Measurements from ENCODE around the gene EGLN2. TPM values are rescaled to one million over a fixed set of nuclear protein-coding genes. Genes with fewer than 3 reads are reported as not detected.

The EGLN2 gene
- total RNA-seq, 4 donors from 2014 or later = 30.3 to 50.9 (median 33.0) TPM

DNA sequence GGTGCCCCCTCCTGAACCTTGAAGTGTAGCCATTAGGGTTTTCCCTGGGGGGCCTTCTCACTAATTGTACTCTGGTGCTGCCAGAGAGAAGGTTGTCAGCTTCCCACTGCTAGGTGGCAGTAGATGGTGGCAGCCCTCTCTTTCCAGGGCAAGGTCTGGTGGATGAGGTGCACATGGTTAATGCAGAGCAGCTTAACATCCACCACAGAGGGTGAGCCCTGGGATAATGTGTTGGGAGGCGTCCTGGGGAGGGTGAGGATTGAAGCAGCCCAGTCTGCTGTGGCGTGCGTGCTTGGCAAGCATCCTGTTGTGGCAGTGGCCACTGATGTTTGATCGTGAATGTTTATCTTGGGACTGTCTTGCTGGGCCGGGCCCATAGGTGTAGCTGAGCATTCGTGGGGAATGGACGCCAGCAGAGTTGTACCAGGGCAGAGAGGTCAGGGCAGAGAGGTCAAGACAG lies 5.8 kb downstream of the EGLN2 start:
- Histone ChIP-seq H3K9me3 (no peaks in the 10 kb centered on the region), H3K4me1 (peaks cover 81 to 100% (median 90%) of the 10 kb centered on the region in 3 donors), H3K36me3 (peaks cover 10 to 60% (median 17%) of the 10 kb centered on the region in 3 donors), H3K27me3 (no peaks in the 10 kb centered on the region), H3K4me3 (peak overlapping the region in 1 of 4 donors; percentile 55), H3K27ac (peak overlapping the region; percentile 55 to 98 (median 86))
- TF ChIP-seq POLR2A (IDR thresholded peaks at IDR 0.05) = no peak
- TF ChIP-seq, protein P1, sequence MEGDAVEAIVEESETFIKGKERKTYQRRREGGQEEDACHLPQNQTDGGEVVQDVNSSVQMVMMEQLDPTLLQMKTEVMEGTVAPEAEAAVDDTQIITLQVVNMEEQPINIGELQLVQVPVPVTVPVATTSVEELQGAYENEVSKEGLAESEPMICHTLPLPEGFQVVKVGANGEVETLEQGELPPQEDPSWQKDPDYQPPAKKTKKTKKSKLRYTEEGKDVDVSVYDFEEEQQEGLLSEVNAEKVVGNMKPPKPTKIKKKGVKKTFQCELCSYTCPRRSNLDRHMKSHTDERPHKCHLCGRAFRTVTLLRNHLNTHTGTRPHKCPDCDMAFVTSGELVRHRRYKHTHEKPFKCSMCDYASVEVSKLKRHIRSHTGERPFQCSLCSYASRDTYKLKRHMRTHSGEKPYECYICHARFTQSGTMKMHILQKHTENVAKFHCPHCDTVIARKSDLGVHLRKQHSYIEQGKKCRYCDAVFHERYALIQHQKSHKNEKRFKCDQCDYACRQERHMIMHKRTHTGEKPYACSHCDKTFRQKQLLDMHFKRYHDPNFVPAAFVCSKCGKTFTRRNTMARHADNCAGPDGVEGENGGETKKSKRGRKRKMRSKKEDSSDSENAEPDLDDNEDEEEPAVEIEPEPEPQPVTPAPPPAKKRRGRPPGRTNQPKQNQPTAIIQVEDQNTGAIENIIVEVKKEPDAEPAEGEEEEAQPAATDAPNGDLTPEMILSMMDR (IDR thresholded peaks at IDR 0.05) = no peak
- intact Hi-C loops (cut with DNase I) = no loop called here
- WGBS, 2 donors = 23 to 50% methylated on average over 2 to 4 of the region's 7 CpGs
- no peak for DNase-seq

DNA sequence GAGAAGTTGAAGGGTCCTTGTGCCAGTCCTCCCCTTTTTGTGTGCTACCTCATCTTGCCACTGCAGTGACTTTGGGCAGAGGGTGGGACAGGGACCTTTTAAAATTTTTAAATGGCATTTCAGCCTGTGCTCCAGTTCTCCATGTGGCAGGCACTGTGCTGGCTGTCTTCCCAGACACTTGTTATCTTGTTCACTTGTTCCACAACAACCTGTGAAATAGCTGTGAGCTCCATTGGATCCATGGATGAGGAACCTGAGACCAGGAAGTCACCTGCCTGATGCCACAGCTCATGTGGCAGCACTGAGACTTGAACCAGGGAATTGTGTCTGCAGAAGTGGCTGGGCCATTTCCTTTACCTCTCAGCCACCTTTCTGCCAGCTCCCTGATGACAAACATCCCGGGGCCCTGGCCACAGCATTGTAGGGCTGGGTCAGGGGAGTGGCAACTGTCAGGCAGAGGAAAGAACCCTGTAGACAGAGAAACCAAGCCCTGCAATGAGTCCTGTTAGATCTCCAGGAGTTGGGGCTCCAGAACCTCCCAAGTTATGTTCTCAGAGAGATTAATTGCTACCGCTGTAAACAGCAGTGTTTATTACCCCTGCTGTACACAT lies 6.4 kb downstream of the EGLN2 start:
- H3K9me3 ChIP-seq = no peaks in the 10 kb centered on the region
- TF ChIP-seq POLR2A (IDR thresholded peaks at IDR 0.05) = no peak
- TF ChIP-seq, protein P1 (IDR thresholded peaks at IDR 0.05) = no peak
- peaks cover 9 to 58% (median 16%) of the 10 kb centered on the region in 3 donors for H3K36me3 ChIP-seq
- no peak overlapping the region for H3K4me3 ChIP-seq
- H3K27me3 ChIP-seq = no peaks in the 10 kb centered on the region
- peaks cover 78 to 100% (median 91%) of the 10 kb centered on the region in 3 donors for H3K4me1 ChIP-seq
- peak overlapping the region; percentile 55 to 98 (median 86) for H3K27ac ChIP-seq
- no peak for DNase-seq
- intact Hi-C loops (cut with DNase I) = no loop called here
- 0 to 63% methylated on average over 1 to 2 of the region's 2 CpGs for WGBS, 2 donors

DNA sequence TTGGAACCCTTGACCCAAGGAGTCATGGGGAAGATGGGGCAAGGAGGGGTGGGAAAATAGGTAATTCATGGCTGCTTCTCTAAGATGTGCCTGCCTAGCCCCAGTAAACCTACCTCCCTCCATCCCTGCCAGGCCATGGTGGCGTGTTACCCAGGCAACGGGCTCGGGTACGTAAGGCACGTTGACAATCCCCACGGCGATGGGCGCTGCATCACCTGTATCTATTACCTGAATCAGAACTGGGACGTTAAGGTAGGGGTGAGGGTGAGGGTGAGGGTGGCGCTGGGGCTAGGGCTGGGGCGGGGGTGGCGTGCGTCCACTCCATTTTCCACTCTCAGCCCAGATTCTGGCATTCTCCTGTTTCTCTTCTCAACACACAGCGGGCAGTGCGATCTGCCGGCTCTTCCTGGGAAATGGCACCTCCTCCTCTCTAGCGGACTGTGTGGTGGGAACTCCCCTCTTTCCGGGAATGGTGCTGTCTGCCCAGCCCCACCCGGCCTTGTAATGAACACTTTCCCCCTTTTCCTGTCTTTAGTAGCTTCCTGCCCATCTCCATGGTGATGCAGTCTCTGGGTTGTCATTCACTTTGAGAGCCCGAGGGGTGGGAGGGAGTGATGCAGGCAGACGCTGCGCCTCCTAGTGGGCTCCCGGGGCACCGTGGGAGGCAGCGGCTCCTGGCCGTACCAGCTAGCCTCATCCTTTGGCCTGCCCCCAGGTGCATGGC lies 7.6 kb downstream of the EGLN2 start:
- no peaks in the 10 kb centered on the region for H3K27me3 ChIP-seq
- peak; percentile 38 for DNase-seq
- H3K36me3 ChIP-seq = peaks cover 0 to 48% (median 6%) of the 10 kb centered on the region in 3 donors
- no peaks in the 10 kb centered on the region for H3K9me3 ChIP-seq
- 32% methylated on average over 19 to 25 of the region's 26 CpGs for WGBS, 2 donors
- peaks cover 69 to 97% (median 85%) of the 10 kb centered on the region in 3 donors for H3K4me1 ChIP-seq
- H3K4me3 ChIP-seq = peak overlapping the region in 2 of 4 donors; percentile 14 to 42
- H3K27ac ChIP-seq = peak overlapping the region; percentile 55 to 98 (median 86)
- TF ChIP-seq, protein P1 (IDR thresholded peaks at IDR 0.05) = peak; percentile 78 to 90 (median 82)
- TF ChIP-seq POLR2A (IDR thresholded peaks at IDR 0.05) = no peak
- intact Hi-C loops (cut with DNase I) = no loop called here

DNA sequence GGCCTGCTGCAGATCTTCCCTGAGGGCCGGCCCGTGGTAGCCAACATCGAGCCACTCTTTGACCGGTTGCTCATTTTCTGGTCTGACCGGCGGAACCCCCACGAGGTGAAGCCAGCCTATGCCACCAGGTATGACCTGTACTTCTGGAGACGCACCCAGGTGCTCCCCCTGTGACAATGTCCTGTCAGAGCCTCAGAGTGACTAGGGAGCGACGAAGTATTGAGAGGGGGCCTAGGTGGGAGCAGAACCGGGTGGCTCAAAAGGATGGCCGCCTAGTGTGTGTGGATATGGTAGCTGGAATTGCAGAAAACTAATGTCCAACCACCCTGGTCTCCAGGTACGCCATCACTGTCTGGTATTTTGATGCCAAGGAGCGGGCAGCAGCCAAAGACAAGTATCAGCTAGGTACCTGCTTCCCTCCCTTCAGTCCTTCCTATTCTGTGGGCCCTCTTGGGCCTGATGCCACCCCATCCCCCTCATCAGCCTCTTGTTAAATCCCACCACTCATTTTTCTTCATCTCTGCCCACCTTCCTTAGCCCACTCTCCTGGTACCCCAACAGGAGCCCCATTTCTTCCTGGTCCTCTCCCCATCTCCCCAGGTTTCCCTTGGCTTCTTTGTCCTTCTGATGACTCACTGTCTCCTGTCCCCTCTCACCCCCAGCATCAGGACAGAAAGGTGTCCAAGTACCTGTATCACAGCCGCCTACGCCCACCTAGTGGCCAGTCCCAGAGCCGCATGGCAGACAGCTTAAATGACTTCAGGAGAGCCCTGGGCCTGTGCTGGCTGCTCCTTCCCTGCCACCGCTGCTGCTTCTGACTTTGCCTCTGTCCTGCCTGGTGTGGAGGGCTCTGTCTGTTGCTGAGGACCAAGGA lies 8.4 kb downstream of the EGLN2 start:
- Histone ChIP-seq H3K9me3 (no peaks in the 10 kb centered on the region), H3K4me1 (peaks cover 68 to 97% (median 84%) of the 10 kb centered on the region in 3 donors), H3K36me3 (peaks cover 0 to 42% (median 6%) of the 10 kb centered on the region in 3 donors), H3K27me3 (no peaks in the 10 kb centered on the region), H3K27ac (peak overlapping the region; percentile 31 to 98 (median 86)), H3K4me3 (peak overlapping the region in 2 of 4 donors; percentile 14 to 42)
- intact Hi-C loops (cut with DNase I) = no loop called here
- 68 to 83% methylated on average over 6 to 16 of the region's 18 CpGs for WGBS, 2 donors
- TF ChIP-seq POLR2A (IDR thresholded peaks at IDR 0.05) = no peak
- TF ChIP-seq, protein P1 (IDR thresholded peaks at IDR 0.05) = peak in 3 of 6 experiments; percentile 8 to 44 (median 25)
- no peak for DNase-seq

Data from esophagus squamous epithelium (tissue), 5 donors.